Measurements from ENCODE around the gene MAP1LC3B2.

Gene MAP1LC3B2

GRCh38 chr12:116597886-116598285 lies 38.7 kb downstream of the MAP1LC3B2 start:
- DNase-seq, result no peak

- no peak for DNase-seq
Observed at GRCh38 chr12:116598311-116599284, 39.4 kb downstream of the MAP1LC3B2 start.

GRCh38 chr12:116599285-116600136 lies 40.3 kb downstream of the MAP1LC3B2 start:
- peak; percentile 65 for DNase-seq

GRCh38 chr12:116600959-116601918 lies 42.1 kb downstream of the MAP1LC3B2 start:
- DNase-seq, result peak; percentile 32

- DNase-seq, result no peak
Observed at GRCh38 chr12:116601933-116602810, 43.0 kb downstream of the MAP1LC3B2 start.

GRCh38 chr12:116603546-116604177 lies 44.5 kb downstream of the MAP1LC3B2 start:
- DNase-seq, result no peak

GRCh38 chr12:116604178-116604895 lies 45.2 kb downstream of the MAP1LC3B2 start:
- no peak for DNase-seq

GRCh38 chr12:116604951-116605641 lies 45.9 kb downstream of the MAP1LC3B2 start:
- DNase-seq, result no peak

GRCh38 chr12:116606397-116606796 lies 47.2 kb downstream of the MAP1LC3B2 start:
- DNase-seq, result no peak

GRCh38 chr12:116607039-116607438 lies 47.9 kb downstream of the MAP1LC3B2 start:
- no peak for DNase-seq

GRCh38 chr12:116609319-116610114 lies 50.3 kb downstream of the MAP1LC3B2 start:
- DNase-seq, result peak; percentile 28

- peak; percentile 34 for DNase-seq
Observed at GRCh38 chr12:116610971-116611541, 51.9 kb downstream of the MAP1LC3B2 start.

GRCh38 chr12:116612436-116612835 lies 53.3 kb downstream of the MAP1LC3B2 start:
- DNase-seq, result no peak

GRCh38 chr12:116613256-116613655 lies 54.1 kb downstream of the MAP1LC3B2 start:
- DNase-seq, result no peak

- DNase-seq, result no peak
Observed at GRCh38 chr12:116614194-116614915, 55.2 kb downstream of the MAP1LC3B2 start.

GRCh38 chr12:116615141-116615861 lies 56.1 kb downstream of the MAP1LC3B2 start:
- DNase-seq, result no peak

Measured in CD4-positive, alpha-beta T cell treated with Interleukin-15 for 1 hour (primary cell).